ENCODE data around the gene DUSP22.

DUSP22 gene

DNA sequence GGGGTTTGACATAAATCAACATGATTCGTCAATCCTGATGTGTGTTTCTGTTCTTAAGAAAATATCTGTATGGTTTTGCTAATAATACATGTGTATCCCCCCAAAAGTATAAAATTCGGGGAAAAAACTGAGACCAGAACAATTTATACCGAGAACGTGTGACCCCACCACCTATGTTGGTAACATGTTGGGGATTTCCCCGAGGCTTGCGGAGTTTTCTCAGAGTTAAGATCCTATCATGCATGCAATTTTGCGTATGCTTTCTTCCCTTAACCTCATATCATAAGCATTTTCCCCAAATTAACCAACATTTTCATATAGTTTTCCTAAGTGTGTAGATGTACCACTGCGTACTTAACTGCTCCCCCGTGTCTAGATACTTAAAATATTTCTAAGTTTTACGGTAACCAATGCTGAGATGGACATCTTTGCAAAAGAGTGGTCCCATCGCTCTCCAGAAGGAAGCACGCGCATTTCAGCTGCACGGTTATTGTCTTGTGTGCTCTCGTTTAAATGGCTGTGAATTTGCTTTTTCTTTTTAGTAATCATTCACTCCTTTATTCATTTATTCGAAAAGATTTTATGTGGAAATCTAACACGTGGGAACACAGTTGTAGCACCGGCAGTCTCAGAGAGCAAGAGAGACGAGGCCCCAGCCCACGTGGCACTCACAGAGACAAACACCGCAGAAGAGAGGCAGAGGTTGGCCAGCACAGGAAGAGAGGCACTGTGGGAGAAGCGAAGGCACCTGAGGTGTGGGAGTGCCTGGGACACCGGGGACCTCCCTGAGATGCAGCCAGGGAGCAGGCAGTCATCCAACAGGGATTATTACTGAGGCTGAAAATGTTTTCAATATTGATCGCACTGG is 86.0 kb downstream of the DUSP22 start:
- DNase-seq (ENCODE audit: low read depth in 1 of 2, low spot score in 1 of 2), result no peak

DNA sequence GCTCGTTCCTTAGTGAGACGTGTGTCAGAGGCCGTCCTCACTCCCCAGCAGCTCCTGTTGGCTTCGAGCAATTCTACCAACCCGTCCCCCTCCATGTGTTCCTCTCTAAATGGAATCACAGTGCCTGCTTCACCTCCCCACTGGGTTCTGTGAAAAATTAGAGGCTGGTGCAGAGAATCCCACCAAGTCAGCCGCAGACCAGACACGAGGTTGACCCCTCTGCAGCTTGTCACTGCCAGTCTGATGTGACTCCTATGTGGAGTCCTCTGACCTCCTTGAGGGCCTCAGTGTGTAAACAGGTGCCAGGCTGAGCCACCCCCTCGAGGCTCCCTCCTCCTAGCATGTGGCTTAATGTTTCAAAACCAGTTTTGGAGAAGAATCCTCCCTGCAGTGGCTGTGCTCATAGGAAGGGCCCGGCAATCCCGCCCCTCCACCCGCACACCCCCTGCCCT is 86.7 kb downstream of the DUSP22 start:
- DNase-seq (ENCODE audit: low read depth in 1 of 2, low spot score in 1 of 2), result no peak

DNA sequence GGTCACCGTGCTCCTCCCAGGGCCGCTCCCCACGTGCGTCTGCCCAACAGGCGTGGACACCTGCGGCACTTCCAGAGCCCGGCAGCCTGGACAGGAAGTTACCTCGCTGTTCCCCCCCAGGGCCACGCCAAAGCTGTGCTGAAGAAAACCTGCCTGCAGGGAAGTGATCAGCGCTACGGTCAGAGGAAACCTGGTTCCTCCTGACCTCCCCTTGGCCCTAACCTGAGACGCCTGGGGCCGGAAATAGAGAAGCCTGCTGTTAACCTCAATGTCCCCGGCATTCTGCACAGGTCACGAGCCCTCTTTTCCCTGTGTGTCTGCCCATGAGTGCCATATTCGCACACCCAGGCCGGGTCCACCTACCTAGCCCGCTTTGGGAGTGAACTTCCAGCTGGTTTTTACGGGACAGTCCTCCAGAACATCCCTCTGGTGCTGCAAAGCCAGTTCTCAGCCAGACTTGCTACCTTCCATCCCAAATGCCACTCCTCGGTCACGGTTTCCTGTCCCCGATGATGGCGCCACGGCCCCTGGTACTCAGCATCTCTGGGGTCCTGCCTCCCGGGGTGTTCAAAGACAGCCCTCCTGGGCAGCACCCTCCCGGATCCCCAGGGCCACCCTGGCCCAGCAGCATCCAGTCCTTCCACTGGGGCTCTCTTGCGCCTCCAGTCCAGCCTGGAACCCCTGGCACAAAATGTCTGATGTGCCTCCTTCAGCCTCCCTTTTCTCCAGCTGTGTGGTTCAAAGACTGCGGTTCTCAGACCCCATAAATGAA is 87.3 kb downstream of the DUSP22 start:
- DNase-seq (ENCODE audit: low read depth in 1 of 2, low spot score in 1 of 2), result no peak

DNA sequence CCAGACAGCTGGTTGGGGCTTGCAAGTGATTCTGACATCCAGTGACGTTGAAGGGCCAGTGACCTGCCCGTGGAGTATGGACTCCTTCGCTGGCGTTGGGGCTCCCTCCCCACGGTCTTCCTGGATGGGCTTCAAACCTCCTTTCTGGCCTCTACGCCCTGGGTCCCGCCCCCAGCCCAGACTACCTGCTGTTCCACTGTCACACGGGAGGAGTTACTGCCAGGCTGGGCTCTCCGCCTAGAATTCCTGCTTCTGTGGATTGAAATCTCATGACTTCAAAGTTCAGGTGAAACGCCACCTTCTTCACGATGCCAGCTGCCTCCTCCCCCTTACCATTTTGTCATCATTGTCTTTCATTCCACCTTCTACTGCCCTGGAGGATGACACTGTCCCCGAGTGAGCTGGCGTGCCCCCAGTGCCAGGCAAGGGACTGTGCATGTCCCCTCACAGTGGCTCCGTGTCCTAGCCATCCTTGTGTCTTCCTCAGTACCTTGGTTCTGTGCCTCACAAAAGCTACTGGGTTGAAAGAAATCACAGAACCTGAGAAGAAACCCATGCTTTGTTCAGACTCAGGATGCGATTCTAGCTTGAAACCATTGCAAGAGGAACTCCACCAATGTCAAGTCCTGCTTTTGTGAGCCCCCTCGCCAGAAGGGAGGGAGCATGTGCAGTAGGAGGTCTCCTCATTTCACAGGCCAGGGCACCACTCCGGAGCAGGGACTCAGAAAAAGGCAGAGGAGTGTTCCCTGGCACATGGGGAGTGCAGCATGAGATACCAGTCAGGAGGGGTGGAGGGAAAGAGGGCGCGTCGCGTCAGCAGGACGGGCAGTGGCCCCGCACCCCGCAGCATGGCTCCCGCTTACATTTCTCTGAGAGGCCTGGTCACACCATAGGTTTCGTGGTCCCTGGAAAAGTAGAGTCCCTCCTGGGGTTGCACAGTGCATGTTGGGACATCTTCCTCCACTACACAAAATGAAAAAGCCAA is 88.2 kb downstream of the DUSP22 start:
- DNase-seq (ENCODE audit: low read depth in 1 of 2, low spot score in 1 of 2), result no peak

DNA sequence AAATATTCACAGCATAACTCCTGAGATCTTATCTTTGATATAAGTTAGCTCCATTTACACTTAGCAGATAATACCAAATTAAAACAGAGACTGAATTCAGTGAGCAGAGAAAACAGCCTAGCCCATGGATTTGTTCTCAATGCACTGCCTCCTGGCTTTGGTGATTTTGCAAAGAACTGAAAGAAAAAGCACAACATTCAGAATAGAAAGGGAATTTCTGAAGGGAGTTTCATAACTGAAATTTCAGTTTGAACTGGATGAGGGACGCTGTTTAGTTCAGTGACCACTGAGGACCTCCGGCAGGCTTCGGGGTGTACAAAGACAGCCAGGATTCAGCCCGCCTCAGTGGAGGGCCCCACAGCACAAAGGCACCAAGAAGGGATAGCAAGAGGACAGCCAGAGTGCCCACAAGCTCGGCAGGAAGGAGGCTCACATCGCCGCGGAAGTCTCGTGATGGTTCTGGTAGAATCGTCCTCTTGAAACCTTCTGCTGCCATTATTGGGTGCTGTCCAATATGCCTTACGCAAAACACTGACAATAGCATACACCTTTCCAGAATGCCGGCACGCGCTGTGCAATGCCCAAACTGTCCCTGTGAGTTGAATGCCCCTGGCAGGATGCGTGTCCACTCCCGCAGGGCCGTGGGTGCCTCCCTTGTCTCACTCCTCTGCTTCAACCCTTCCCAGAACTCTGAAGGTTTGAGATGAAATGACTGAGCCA is 89.6 kb downstream of the DUSP22 start:
- DNase-seq (ENCODE audit: low read depth in 1 of 2, low spot score in 1 of 2), result no peak

DNA sequence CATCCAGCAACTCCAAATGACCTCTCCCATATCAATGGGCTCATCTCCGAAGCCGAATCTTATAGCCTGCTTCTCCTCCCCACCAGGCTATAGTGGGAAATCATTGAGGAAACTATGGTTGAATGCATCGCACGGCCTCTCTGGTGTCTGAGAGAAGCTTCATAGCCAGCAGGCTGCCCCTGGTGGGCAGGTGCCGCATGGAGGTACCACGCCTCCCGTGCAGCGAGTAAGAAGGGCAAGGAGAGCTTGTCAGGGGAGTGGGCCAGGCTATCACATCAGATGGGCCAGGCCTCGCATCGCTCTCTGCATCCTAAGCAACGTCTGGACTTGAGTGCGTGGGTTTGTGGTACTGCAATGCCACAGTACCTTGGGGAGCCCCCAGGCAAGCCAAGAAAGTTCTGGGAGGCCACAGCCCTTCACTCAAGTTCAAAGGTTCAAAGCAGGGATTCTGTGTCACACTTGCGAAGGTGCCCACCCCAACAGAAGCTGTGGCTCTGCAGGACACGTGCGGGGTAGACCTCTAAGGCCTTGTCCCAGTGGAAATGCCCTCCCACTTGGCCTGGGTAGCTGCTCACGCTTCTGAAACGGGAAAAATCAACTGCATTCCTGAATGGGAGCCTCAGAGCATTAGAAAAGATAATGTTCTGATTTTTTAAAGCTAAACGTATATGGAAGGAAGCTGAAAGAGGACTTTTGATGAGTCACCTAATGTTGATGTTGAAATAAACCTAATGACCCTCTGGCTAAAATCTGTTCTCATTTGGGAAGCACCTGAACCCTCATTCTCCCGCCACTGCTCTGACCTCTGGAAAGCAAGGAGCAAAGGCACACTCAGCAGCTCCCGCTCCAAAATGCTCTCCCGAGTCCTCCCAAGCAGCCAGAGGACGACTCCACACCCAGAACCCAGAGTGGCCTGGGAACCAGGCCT is 90.9 kb downstream of the DUSP22 start:
- DNase-seq (ENCODE audit: low read depth in 1 of 2, low spot score in 1 of 2), result no peak

DNA sequence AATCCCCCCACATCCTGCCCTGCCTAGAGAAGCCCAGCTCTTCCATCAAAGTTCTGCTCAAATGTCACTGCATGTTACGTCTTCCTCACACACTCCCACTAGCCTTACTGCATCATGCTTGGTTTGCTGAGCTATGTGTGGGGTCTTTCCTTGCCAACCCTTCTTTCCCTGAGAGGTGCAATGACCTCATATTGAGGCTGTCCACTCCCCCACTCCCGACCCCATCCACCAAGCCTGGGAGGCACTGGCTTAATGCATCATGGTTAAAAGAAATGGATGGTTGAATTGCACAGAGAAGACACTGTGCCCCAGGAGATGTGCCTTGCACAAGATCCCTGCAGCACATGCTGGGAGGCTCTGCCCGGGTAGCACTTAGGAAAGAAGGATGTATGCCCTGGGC is 91.6 kb downstream of the DUSP22 start:
- DNase-seq (ENCODE audit: low read depth in 1 of 2, low spot score in 1 of 2), result no peak

DNA sequence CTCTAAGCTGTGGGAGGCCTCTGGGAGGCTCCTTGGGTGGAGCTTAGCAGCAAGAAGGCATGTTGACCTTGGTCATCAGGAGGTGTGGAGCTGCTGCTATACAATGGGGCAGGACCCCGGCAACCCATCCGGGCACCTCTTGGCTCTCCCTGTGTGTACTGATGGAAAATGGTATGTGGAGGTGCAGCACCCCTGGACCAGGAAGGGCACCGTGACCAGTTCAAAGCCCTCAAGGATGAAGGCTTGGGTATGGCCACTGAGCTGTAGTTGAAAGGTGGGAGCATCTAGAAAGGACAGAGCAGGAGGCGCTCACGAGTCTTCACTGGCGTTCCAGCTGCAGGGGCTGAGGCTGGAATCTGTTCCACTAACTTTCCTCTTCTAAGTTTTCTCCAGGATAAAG is 92.6 kb downstream of the DUSP22 start:
- no peak for DNase-seq (ENCODE audit: low read depth in 1 of 2, low spot score in 1 of 2)

DNA sequence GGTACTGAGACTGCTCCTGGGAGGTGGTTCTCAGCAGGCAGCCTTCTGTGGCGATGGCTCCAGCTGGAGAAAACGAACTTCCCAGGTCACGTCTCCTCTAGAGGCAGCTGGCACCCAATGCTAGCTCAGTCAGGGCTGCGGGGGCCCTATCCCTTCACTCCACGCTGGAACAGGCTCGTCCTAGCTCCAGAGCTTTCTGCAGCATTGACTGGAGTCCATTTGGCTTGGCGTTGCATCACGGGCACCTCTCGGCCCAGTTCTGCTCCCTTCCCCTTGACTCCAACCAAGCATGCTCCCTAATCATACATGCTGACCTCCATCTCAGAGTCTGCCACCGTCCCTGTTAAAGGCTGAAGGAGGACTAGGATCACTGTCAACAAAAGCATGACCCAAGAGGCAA is 93.3 kb downstream of the DUSP22 start:
- no peak for DNase-seq (ENCODE audit: low read depth in 1 of 2, low spot score in 1 of 2)

DNA sequence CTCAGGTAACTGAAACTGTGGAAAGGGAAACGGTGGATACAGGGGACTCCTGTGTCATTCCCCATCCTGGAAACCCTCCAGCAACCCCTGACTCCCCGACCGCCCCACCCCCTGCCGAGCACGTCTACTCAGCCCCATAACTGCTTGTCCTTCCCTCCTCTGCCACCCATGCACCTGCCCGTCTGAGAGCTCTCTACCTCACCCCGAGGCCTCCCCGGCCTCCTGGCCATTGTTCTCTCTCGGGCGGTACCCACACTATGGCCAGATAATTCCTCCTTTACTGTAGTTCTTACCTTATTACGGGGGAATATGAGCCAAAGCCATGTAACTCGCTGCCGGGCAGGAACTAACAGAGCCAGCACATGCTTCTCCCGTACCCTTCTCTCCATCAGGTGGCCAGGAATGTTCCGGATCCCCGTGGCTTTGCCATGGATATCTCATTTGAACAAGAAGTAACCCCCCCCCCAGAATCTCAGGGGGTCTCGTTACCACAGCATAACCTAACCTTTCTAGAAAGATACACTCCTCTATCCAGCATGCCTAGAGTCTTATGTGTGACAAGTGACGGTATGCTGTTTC is 94.5 kb downstream of the DUSP22 start:
- no peak for DNase-seq (ENCODE audit: low read depth in 1 of 2, low spot score in 1 of 2)

DNA sequence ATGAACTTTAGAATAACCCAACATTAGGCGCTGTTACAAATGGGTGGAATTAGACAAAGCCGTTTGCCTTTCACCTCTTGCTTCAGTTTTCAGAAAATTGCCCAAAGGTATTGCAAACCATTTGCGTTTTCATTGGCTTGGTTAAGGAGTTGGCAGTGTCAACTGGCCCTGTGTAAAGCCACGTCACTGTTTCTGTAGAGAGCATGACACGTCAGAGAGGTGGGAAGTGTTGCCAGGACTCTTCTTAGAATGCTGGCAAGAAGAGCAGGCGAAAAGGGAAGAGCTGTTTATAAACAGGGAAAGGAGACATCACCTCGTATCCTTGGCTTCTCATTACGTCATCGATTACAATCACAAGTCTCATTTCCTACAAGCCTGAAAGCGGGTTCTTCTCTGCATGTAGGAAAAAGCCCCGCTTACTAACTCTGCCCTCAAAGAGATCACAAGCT is 95.0 kb downstream of the DUSP22 start:
- no peak for DNase-seq (ENCODE audit: low read depth in 1 of 2, low spot score in 1 of 2)

DNA sequence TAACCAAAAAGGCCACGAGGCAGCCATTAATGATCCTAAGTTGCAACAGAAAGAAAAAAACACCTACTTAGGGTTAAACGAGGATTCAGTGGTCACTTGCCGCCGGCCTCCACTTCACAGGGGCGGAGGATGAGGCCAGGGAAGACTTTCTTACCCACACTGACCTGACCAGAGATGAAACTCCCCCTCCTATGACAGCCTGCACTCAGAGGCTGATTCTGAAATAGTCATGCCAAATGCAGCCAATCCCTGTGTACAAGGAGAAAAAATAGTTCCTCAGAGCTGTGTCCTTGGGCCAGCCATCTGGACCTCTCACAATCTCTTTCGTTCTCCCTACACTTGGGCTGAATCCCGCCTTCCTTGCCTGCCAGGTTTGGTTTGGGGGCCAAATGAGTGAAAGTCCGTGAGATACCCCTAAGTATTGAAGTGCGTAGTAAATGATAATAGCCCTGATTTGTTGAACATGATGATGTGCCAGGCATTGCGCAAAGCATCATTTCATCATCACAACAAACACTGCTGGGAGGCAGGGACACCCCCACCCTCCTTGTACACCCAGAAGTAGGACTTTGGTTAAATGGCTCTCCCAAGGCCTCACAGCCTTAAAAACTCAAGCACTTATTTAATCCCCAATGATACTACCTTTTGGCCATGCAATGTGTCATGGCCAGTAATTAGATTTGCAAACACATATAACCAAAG is 96.1 kb downstream of the DUSP22 start:
- DNase-seq (ENCODE audit: low read depth in 1 of 2, low spot score in 1 of 2), result no peak

DNA sequence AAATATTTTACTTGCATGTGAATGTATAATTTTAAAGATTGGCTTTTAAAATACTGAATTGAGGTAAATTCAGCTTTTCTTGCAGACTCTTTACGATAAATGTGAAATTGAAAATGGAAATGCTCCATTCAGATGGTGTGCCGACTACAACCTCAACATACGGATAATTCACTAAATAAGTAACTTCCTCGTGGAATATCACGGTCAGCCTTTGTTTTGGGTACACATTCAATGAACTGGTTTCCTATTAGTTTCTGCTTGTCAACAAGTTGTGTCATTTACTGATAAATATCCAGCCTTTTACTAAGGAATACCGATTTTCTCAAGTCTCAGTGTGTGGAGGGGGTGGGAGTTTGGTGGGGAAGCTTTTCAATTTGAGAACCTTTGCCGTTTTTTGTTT is 96.9 kb downstream of the DUSP22 start:
- DNase-seq (ENCODE audit: low read depth in 1 of 2, low spot score in 1 of 2), result no peak

DNA sequence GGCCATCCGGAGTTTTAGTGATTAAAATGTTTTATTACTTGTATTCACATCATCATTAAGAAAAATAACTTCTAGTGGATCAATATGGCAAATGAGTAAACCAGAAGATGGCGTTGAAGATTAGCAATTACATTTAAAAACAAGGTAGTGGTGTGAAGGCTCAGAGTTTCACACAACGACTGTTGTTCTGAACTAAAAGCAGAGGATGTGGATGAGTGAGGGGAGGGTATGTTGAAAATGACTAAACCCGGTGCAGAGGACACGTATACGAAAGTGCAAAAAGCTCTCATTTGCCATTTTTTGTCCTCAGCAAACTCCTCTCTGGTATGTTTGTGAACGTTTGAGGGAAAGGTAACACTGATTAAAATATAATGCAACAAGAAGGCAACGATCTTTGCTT is 97.3 kb downstream of the DUSP22 start:
- no peak for DNase-seq (ENCODE audit: low read depth in 1 of 2, low spot score in 1 of 2)

DNA sequence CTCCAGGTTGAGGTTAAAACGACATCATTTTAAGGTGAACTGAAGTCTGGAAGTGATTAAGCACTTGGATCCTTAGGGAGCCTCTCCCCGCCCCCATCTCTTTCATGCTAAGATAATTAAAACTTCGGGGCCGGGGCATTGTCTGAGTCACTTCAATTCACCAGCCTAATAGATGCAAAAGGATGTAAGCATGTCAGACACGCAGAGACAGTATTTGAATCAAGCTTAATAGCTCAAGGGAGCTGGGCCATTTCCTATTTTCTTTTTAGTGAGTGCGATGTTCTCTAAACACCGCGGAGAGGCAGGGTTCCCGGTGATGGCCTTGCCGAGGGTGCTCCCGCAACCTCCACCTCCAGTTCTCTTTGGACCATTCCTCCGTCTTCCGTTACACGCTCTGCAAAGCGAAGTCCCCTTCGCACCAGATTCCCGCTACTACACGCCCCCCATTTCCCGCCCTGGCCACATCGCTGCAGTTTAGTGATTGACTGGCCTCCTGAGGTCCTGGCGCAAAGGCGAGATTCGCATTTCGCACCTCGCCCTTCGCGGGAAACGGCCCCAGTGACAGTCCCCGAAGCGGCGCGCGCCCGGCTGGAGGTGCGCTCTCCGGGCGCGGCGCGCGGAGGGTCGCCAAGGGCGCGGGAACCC is 98.7 kb downstream of the DUSP22 start:
- no peak for DNase-seq (ENCODE audit: low read depth in 1 of 2, low spot score in 1 of 2)

DNA sequence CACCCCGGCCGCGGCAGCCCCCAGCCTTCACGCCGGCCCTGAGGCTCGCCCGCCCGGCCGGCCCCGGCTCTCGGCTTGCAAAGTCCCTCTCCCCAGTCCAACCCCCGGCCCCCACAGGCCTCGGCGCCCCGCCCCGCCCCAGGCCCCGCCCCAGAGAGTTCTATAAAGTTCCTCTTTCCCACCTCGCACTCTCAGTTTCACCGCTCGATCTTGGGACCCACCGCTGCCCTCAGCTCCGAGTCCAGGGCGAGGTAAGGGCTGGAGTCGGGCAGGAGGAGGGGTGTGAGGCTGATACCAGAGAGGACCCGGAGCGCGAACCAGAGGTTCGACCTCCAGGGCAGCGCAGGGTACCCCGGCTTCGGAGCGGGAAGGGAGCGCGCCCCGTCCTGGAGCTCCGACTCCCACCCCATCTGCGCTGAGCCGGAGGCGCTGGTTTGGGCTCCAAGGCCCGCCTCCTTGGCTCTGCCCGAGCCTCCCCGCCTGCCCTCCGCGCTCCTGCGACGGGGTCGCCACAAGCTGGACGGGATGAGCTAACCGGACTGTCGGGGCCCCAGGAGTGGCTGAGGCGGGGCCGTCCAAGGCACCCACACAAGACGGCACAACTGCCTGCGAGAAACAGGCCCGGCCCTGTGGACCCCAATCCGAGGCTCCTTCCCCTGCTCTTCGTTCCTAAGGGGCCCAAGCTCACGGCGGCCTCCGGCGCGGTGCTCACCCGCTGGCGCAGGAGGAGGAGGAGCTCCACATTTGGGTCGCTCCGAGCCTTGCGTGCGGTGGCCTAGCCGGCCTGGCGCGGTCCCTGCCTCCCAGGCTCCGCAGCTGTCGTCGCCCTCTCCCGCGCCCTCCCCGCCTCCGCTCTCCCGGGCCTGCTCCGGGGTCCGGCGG is 99.5 kb downstream of the DUSP22 start, which contains the start of gene IRF4:
IRF4 (plus strand) TSS at position 194 of the 882 bp plus-strand sequence. CDS start 1,401 bp downstream, outside the sequence.
- peak in 1 of 2 donors; percentile 81 for DNase-seq (ENCODE audit: low read depth in 1 of 2, low spot score in 1 of 2)
